ENCODE measurements around the gene FGGY.

GRCh38 chr1:59409986-59410385 lies 113.1 kb downstream of the FGGY start:
- TF ChIP-seq CTCF (IDR thresholded peaks at IDR 0.05) (no peak), POLR2A (IDR thresholded peaks at IDR 0.05) (no peak)

Data from uterus (tissue), 2 donors.